PC-3 (cell line): ENCODE data around the gene COL4A3. TPM values are rescaled to one million over a fixed set of nuclear protein-coding genes. Genes with fewer than 3 reads are reported as not detected.

Experiments used
- ATAC-seq: fragments of 200-7000 bp; cut with Tn5 transposase; 2 replicates; pipeline ENCODE4 v1.9.1; 2020; ENCODE audit warnings: mild to moderate bottlenecking, moderate library complexity
- BruUV-seq: library from RNA; stranded (reverse); fragments of 400-500 nt; replicated peaks from 2 replicates; lab custom pipeline; 2021; lab: Mats Ljungman, UMichigan
- CTCF ChIA-PET: fragments of 300-600 bp; sonication (Branson Sonifier 250); formaldehyde crosslinking; loops from one replicate; lab custom pipeline; 2022; ENCODE audit warnings: antibody characterized with exemption; lab: Charles Lee
- POLR2A ChIA-PET: fragments of 300-600 bp; sonication (Branson Sonifier 250); formaldehyde crosslinking; loops from one replicate; lab custom pipeline; 2022; ENCODE audit warnings: antibody characterized with exemption; ENCODE audit not compliant: unreplicated experiment; lab: Charles Lee
- DNase-seq: peaks from one replicate; pipeline ENCODE4 v3.0.0-alpha.2; 2015
- H2AFZ ChIP-seq: fragments of 300-600 bp; sonication (generic); 2 replicates; pipeline ENCODE4 v1.6.0; 2016; ENCODE audit warnings: antibody characterized with exemption, low read length
- H3F3A ChIP-seq: fragments of 300-600 bp; sonication (generic); one replicate; pipeline ENCODE4 v1.6.0; 2017; ENCODE audit warnings: antibody characterized with exemption, low read length, control low read depth, mild to moderate bottlenecking; ENCODE audit not compliant: unreplicated experiment
- H3K27ac ChIP-seq: fragments of 300-600 bp; sonication (generic); 2 replicates; pipeline ENCODE4 v1.5.1; 2016; ENCODE audit warnings: mild to moderate bottlenecking, low read length
- H3K27me3 ChIP-seq: fragments of 300-600 bp; sonication (generic); 2 replicates; pipeline ENCODE4 v1.6.1; 2016; ENCODE audit warnings: low read length, mixed read lengths
- H3K36me3 ChIP-seq: fragments of 300-600 bp; sonication (generic); 2 replicates; pipeline ENCODE4 v1.6.1; 2016; ENCODE audit warnings: low read depth, mixed run types, low read length, mixed read lengths
- H3K4me1 ChIP-seq: fragments of 300-600 bp; sonication (generic); 2 replicates; pipeline ENCODE4 v1.5.1; 2016; ENCODE audit warnings: low read length; ENCODE audit not compliant: insufficient read depth
- H3K4me2 ChIP-seq: fragments of 300-600 bp; sonication (generic); 2 replicates; pipeline ENCODE4 v1.6.0; 2016; ENCODE audit warnings: low read length
- H3K4me3 ChIP-seq: fragments of 300-600 bp; sonication (generic); 2 replicates; pipeline ENCODE4 v1.5.1; 2016; ENCODE audit warnings: mild to moderate bottlenecking, low read length, mixed read lengths
- H3K79me2 ChIP-seq: fragments of 300-600 bp; sonication (generic); 2 replicates; pipeline ENCODE4 v1.6.1; 2017; ENCODE audit warnings: low read length, mixed read lengths
- H3K9ac ChIP-seq: fragments of 300-600 bp; sonication (generic); 2 replicates; pipeline ENCODE4 v1.6.0; 2016; ENCODE audit warnings: mild to moderate bottlenecking, low read length
- H3K9me2 ChIP-seq: fragments of 300-600 bp; sonication (generic); replicated peaks from 2 replicates; pipeline ENCODE4 v1.6.1; 2016; ENCODE audit warnings: mixed run types, low read length, mixed read lengths
- H3K9me3 ChIP-seq: fragments of 300-600 bp; sonication (generic); 2 replicates; pipeline ENCODE4 v1.6.1; 2016; ENCODE audit warnings: low read length, mixed read lengths
- H4K20me1 ChIP-seq: fragments of 300-600 bp; sonication (generic); 2 replicates; pipeline ENCODE4 v1.6.1; 2016; ENCODE audit warnings: low read length, mixed read lengths
- EZH2 ChIP-seq: fragments of 300-600 bp; sonication (generic); IDR thresholded peaks from one replicate; pipeline ENCODE4 v1.6.1; 2017; ENCODE audit warnings: antibody characterized with exemption, mild to moderate bottlenecking, low read length; ENCODE audit not compliant: unreplicated experiment
- EZH2phosphoT487 ChIP-seq: fragments of 300-600 bp; sonication (generic); IDR thresholded peaks from 2 replicates; pipeline ENCODE4 v1.6.1; 2018; ENCODE audit warnings: mild to moderate bottlenecking, antibody characterized with exemption, low read length, borderline replicate concordance
- intact Hi-C: fragments of 100-400 bp; cut with micrococcal nuclease; formaldehyde crosslinking; loops from 2 replicates; pipeline ENCODE4 v1.9.0; 2023
- total RNA-seq: library from RNA; depleted of rRNA; stranded (reverse); fragments of >200 nt; gene quantifications from 2 replicates; pipeline ENCODE4 v1.2.3, GENCODE V29; 2014
- TF ChIP-seq, protein P1 (sequence below): fragments of 300-600 bp; sonication (generic); conservative IDR thresholded peaks from 2 replicates; pipeline ENCODE4 v1.5.1; 2017; ENCODE audit warnings: antibody characterized with exemption, low read depth, mild to moderate bottlenecking, low read length

Gene COL4A3
- total RNA-seq, 1 experiment from 2014 or later = 0.73 TPM

- no peaks in the 10 kb centered on the region for H3K36me3 ChIP-seq
- H3K9me3 ChIP-seq = no peaks in the 10 kb centered on the region
- no TSS peak for BruUV-seq
- no peak overlapping the region for H3K27ac ChIP-seq
- H2AFZ ChIP-seq = no peak overlapping the region
- no peak overlapping the region for H3K4me3 ChIP-seq
- intact Hi-C loops = no loop called here
- ChIA-PET CTCF (no interaction called here), POLR2A (no interaction called here)
- no peaks in the 10 kb centered on the region for H3K27me3 ChIP-seq
- H3K9ac ChIP-seq = no peak overlapping the region
- no peaks in the 10 kb centered on the region for H3F3A ChIP-seq
- no peaks in the 10 kb centered on the region for H3K4me1 ChIP-seq
- no peak for TF ChIP-seq EZH2
- TF ChIP-seq, protein P1, sequence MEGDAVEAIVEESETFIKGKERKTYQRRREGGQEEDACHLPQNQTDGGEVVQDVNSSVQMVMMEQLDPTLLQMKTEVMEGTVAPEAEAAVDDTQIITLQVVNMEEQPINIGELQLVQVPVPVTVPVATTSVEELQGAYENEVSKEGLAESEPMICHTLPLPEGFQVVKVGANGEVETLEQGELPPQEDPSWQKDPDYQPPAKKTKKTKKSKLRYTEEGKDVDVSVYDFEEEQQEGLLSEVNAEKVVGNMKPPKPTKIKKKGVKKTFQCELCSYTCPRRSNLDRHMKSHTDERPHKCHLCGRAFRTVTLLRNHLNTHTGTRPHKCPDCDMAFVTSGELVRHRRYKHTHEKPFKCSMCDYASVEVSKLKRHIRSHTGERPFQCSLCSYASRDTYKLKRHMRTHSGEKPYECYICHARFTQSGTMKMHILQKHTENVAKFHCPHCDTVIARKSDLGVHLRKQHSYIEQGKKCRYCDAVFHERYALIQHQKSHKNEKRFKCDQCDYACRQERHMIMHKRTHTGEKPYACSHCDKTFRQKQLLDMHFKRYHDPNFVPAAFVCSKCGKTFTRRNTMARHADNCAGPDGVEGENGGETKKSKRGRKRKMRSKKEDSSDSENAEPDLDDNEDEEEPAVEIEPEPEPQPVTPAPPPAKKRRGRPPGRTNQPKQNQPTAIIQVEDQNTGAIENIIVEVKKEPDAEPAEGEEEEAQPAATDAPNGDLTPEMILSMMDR = no peak
- no peak for TF ChIP-seq EZH2phosphoT487
- no peaks in the 10 kb centered on the region for H3K9me2 ChIP-seq
- H3K79me2 ChIP-seq = no peaks in the 10 kb centered on the region
- no peaks in the 10 kb centered on the region for H4K20me1 ChIP-seq
- no peak for DNase-seq
- ATAC-seq = no peak
- H3K4me2 ChIP-seq = no peak overlapping the region
Observed at GRCh38 chr2:227252831-227253230, 88.4 kb downstream of the COL4A3 start.

DNA sequence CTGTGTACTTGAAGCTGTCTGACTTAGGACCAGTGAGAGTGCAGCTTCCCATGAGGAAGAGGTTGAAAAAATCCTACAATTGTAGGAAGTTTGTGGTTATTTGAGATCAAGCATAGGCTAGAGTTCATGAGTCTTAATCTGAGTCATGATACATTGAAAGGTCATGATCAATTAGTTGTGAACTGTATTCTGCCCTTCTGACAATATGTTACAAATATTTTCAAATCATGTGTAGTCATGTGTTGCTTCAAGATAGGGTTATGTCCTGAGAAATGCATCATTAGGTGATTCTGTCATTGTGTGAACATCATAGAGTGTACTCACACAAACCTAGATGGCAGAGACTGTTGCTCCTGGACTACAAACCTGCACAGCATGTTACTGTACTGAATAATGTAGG is 92.2 kb downstream of the COL4A3 start:
- no peaks in the 10 kb centered on the region for H3K79me2 ChIP-seq
- H3K4me3 ChIP-seq = no peak overlapping the region
- TF ChIP-seq, protein P1 = no peak
- no peak for TF ChIP-seq EZH2
- no peak for TF ChIP-seq EZH2phosphoT487
- no peaks in the 10 kb centered on the region for H3K9me3 ChIP-seq
- DNase-seq (no peak), ATAC-seq (no peak)
- no peak overlapping the region for H3K27ac ChIP-seq
- no peak overlapping the region for H3K9ac ChIP-seq
- H2AFZ ChIP-seq = no peak overlapping the region
- H3K9me2 ChIP-seq = no peaks in the 10 kb centered on the region
- ChIA-PET POLR2A (no interaction called here), CTCF (no interaction called here)
- intact Hi-C loops = no loop called here
- no peaks in the 10 kb centered on the region for H3K36me3 ChIP-seq
- no peaks in the 10 kb centered on the region for H3K4me1 ChIP-seq
- no peak overlapping the region for H3K4me2 ChIP-seq
- no peaks in the 10 kb centered on the region for H4K20me1 ChIP-seq
- BruUV-seq = no TSS peak
- H3F3A ChIP-seq = no peaks in the 10 kb centered on the region
- H3K27me3 ChIP-seq = no peaks in the 10 kb centered on the region

DNA sequence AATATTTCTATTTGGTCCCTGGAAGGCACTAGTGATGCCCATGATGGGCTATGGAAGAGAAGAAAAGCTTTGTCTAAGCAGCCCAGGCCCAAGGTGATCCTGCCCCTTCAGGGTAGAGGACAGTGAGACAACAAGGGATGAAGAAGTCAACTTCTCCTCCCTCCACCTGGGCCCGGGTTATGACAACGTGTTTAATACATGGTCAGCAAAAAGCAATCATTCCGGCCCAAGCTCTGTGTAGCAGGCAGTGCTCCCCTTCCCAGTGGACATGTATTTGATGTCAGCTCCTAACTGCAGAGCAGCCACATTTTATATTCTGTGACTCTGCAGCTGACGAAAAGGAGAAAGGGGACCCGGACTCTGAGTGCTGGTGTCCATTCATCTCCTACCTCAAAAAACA is 93.4 kb downstream of the COL4A3 start:
- H3K9me2 ChIP-seq = no peaks in the 10 kb centered on the region
- TF ChIP-seq EZH2 = no peak
- TF ChIP-seq EZH2phosphoT487 = no peak
- TF ChIP-seq, protein P1 = no peak
- ChIA-PET CTCF (no interaction called here), POLR2A (no interaction called here)
- ATAC-seq (no peak), DNase-seq (no peak)
- H3K79me2 ChIP-seq = no peaks in the 10 kb centered on the region
- no peak overlapping the region for H2AFZ ChIP-seq
- no peak overlapping the region for H3K9ac ChIP-seq
- no peak overlapping the region for H3K4me2 ChIP-seq
- H3K27me3 ChIP-seq = no peaks in the 10 kb centered on the region
- H3K36me3 ChIP-seq = no peaks in the 10 kb centered on the region
- no peak overlapping the region for H3K4me3 ChIP-seq
- H4K20me1 ChIP-seq = no peaks in the 10 kb centered on the region
- H3K4me1 ChIP-seq = no peaks in the 10 kb centered on the region
- intact Hi-C loops = no loop called here
- no peak overlapping the region for H3K27ac ChIP-seq
- H3K9me3 ChIP-seq = no peaks in the 10 kb centered on the region
- H3F3A ChIP-seq = no peaks in the 10 kb centered on the region
- no TSS peak for BruUV-seq
